K562 (cell line): ENCODE measurements around the gene SMIM22. TPM values are rescaled to one million over a fixed set of nuclear protein-coding genes. Genes with fewer than 3 reads are reported as not detected.

ENCODE experiments used
- ATAC-seq: fragments of 200-7000 bp; cut with Tn5 transposase; 3 replicates; pipeline ENCODE4 v1.9.1; 2020; ENCODE audit warnings: moderate library complexity
- BruUV-seq: library from RNA; stranded (reverse); fragments of 400-500 nt; replicated peaks from 2 replicates; lab custom pipeline; 2021; lab: Mats Ljungman, UMichigan
- CTCF ChIA-PET: fragments of 300-600 bp; formaldehyde crosslinking; extraction: SDS; loops from one replicate; lab custom pipeline; 2021; ENCODE audit warnings: low intra/inter-chr PET ratio; lab: Yijun Ruan, JAX
- POLR2A ChIA-PET: fragments of 300-600, 350-650 bp; sonication (Branson Sonifier 250); formaldehyde crosslinking; extraction: SDS; loops from one replicate; lab custom pipeline; 2021; ENCODE audit warnings: antibody characterized with exemption, inconsistent platforms; lab: Yijun Ruan, JAX
- DNase-seq, 4 experiments: peaks; one replicate each; pipeline versions ENCODE4 v3.0.0 to v3.0.0-alpha.2; 2011 to 2018; ENCODE audit warnings: low spot score in 3 of 4, mixed read lengths in 3 of 4; ENCODE audit errors: extremely low read depth in 1 of 4
- FAIRE-seq: peaks from 2 replicates; lab custom pipeline; 2011; peaks lifted over from hg19 to GRCh38; lab: Jason Lieb, UNC
- H2AFZ ChIP-seq: 2 replicates; pipeline ENCODE4 v1.6.0; 2011; ENCODE audit warnings: low read depth, low read length, control low read depth, inconsistent platforms
- H3K27ac ChIP-seq: fragments of 200-600 bp; 3 replicates; pipeline ENCODE4 v1.8.0; 2011; ENCODE audit warnings: low read depth, mild to moderate bottlenecking, control low read depth, inconsistent platforms, low read length, moderate library complexity, mixed read lengths; ENCODE audit errors: extremely low read depth
- H3K27me3 ChIP-seq, 2 experiments: fragments of 300-600 bp in 1 of 2; 2 replicates in 1 of 2; 3 replicates in 1 of 2; pipeline versions ENCODE4 v1.6.0 to v1.8.0; 2011; ENCODE audit warnings: inconsistent platforms in 2 of 2, low read length in 2 of 2, mild to moderate bottlenecking in 1 of 2, mixed read lengths in 1 of 2, moderate library complexity in 1 of 2; ENCODE audit not compliant: control insufficient read depth in 2 of 2, insufficient read depth in 2 of 2
- H3K36me3 ChIP-seq: fragments of 300-600 bp; 3 replicates; pipeline ENCODE4 v1.8.0; 2011; ENCODE audit warnings: mild to moderate bottlenecking, low read length, inconsistent platforms; ENCODE audit not compliant: control insufficient read depth, insufficient read depth
- H3K4me1 ChIP-seq, 2 experiments: fragments of 200-600 bp in 1 of 2; replicated peaks in 1 of 2; 2 replicates in 1 of 2; 3 replicates in 1 of 2; pipeline versions ENCODE4 v1.5.1 to v1.8.0; 2011; ENCODE audit warnings: inconsistent platforms in 2 of 2, low read length in 2 of 2, mild to moderate bottlenecking in 1 of 2, mixed read lengths in 1 of 2, moderate library complexity in 1 of 2; ENCODE audit not compliant: control insufficient read depth in 2 of 2, insufficient read depth in 2 of 2
- H3K4me2 ChIP-seq: 2 replicates; pipeline ENCODE4 v1.6.1; 2011; ENCODE audit warnings: low read length, control low read depth, inconsistent platforms, mixed read lengths; ENCODE audit not compliant: insufficient read depth
- H3K4me3 ChIP-seq: fragments of 200-600 bp; sonication (generic), shearing (Covaris generic); 2 replicates; pipeline ENCODE4 v1.5.1; 2016; ENCODE audit warnings: control low read depth, inconsistent platforms
- H3K79me2 ChIP-seq: fragments of 200-600 bp; 3 replicates; pipeline ENCODE4 v1.8.0; 2011; ENCODE audit warnings: low read length, inconsistent platforms; ENCODE audit not compliant: control insufficient read depth, insufficient read depth
- H3K9ac ChIP-seq, 2 experiments: 2 replicates each; pipeline versions ENCODE4 v1.6.0 to v1.6.1; 2011; ENCODE audit warnings: low read depth in 2 of 2, low read length in 2 of 2, control low read depth in 1 of 2, inconsistent platforms in 1 of 2, mild to moderate bottlenecking in 1 of 2, mixed read lengths in 1 of 2; ENCODE audit not compliant: insufficient read depth in 1 of 2
- H3K9me1 ChIP-seq: one replicate; pipeline ENCODE4 v1.6.0; 2011; ENCODE audit warnings: inconsistent platforms, mild to moderate bottlenecking, low read length, moderate library complexity; ENCODE audit not compliant: control insufficient read depth, insufficient read depth
- H3K9me3 ChIP-seq: replicated peaks from 2 replicates; pipeline ENCODE4 v1.5.1; 2011; ENCODE audit warnings: low read depth, low read length, inconsistent platforms; ENCODE audit not compliant: control insufficient read depth, insufficient read depth
- H4K20me1 ChIP-seq: replicated peaks from 2 replicates; pipeline ENCODE4 v1.6.1; 2011; ENCODE audit warnings: low read length, inconsistent platforms, mixed read lengths; ENCODE audit not compliant: control insufficient read depth, insufficient read depth
- HEY1 ChIP-seq: fragments of 250-450 bp; sonication (Bioruptor Pico); IDR thresholded peaks from 2 replicates; pipeline ENCODE4 v1.5.0; 2020; ENCODE audit warnings: mild to moderate bottlenecking, moderate library complexity, borderline replicate concordance
- HINFP ChIP-seq: fragments of 450-650 bp; conservative IDR thresholded peaks from 2 replicates; pipeline ENCODE4 v1.6.1; 2016; ENCODE audit warnings: missing genetic modification characterization, low read depth, mild to moderate bottlenecking, control low read depth, missing compliant biosample characterization
- HLTF ChIP-seq: fragments of 450-650 bp; IDR thresholded peaks from 2 replicates; pipeline ENCODE4 v1.6.1; 2016
- IRF9 ChIP-seq: fragments of 450-650 bp; IDR thresholded peaks from 2 replicates; pipeline ENCODE4 v1.6.1; 2016; ENCODE audit warnings: missing biosample characterization, missing genetic modification characterization
- SNAPC5 ChIP-seq: fragments of 250-450 bp; sonication (Bioruptor Pico); IDR thresholded peaks from 2 replicates; pipeline ENCODE4 v1.8.0; 2021; ENCODE audit warnings: moderate library complexity, mild to moderate bottlenecking, inconsistent platforms
- SRSF7 ChIP-seq: fragments of 200-400 bp; formaldehyde crosslinking; optimal IDR thresholded peaks from 2 replicates; pipeline ENCODE3; 2017; ENCODE audit warnings: mild to moderate bottlenecking, low read depth, low read length
- ZBTB5 ChIP-seq: fragments of 450-650 bp; IDR thresholded peaks from 2 replicates; pipeline ENCODE4 v1.6.1; 2017; ENCODE audit warnings: antibody characterized with exemption
- ZNF512 ChIP-seq: IDR thresholded peaks from 2 replicates; pipeline ENCODE4 v1.6.1; 2016; ENCODE audit warnings: missing genetic modification characterization, missing compliant biosample characterization
- ZNF583 ChIP-seq: fragments of 250-450 bp; sonication (Bioruptor Pico); IDR thresholded peaks from 2 replicates; pipeline ENCODE4 v1.4.0; 2020
- WGBS: fragments of 100-300 bp; shearing (Covaris generic); methylation state at CpG from one replicate; pipeline ENCODE4 v1.1.6; 2016; ENCODE audit warnings: low coverage, mixed read lengths; ENCODE audit not compliant: insufficient coverage; ENCODE audit errors: missing lambda C conversion rate; 5-methylcytosine and 5-hydroxymethylcytosine counted together
- in situ Hi-C: fragments of 300-500 bp; cut with MboI; formaldehyde crosslinking; loops from 4 replicates; pipeline ENCODE4 v1.15.0; 2018; ENCODE audit warnings: inconsistent platforms, mixed read lengths
- intact Hi-C: fragments of 100-400 bp; cut with micrococcal nuclease; formaldehyde crosslinking; loops from 2 replicates; pipeline ENCODE4 v1.14.2; 2022
- polyA plus RNA-seq, 8 experiments: library from polyadenylated mRNA; depleted of rRNA in 4 of 8; stranded (reverse) in 5 of 8; unstranded in 3 of 8; fragments of >200 nt; fragmentation: Nextera tagmentation in 2 of 8; fragmentation: Illumina TruSeq in 1 of 8; extraction: Ambion mirVana in 2 of 8; extraction: Trizol in 1 of 8; gene quantifications; 2 replicates each; pipeline versions ENCODE4 v1.2.1 to v1.2.3, GENCODE V29; 2011 to 2014; ENCODE audit warnings: inconsistent platforms in 1 of 8, missing spikeins in 1 of 8
- total RNA-seq, 7 experiments: library from RNA; depleted of rRNA in 6 of 7; stranded (reverse); fragments of >200 nt in 6 of 7; fragmentation: Illumina TruSeq in 2 of 7; extraction: Trizol in 2 of 7; gene quantifications; 2 replicates each; pipeline versions ENCODE4 v1.2.1 to v1.2.3, GENCODE V29; 2011 to 2021; ENCODE audit warnings: low replicate concordance in 1 of 7

The SMIM22 gene
- total and polyA plus RNA-seq, 9 of the 15 experiments (the other 6 are each of a cell fraction or from before 2014, with no cell fraction given) = not detected

GRCh38 chr16:4811242-4811641, 16.1 kb downstream of the SMIM22 start:
- H3K9me3 ChIP-seq = no peaks in the 10 kb centered on the region
- no peak overlapping the region for H3K27ac ChIP-seq
- H2AFZ ChIP-seq = no peak overlapping the region
- no peaks in the 10 kb centered on the region for H3K27me3 ChIP-seq
- in situ Hi-C loops (no loop called here), intact Hi-C loops (no loop called here)
- TF ChIP-seq SNAPC5 = no peak
- no peak for TF ChIP-seq IRF9 (tag)
- TF ChIP-seq HEY1 (CRISPR knock-in tag) = no peak
- TF ChIP-seq ZNF512 (tag) = no peak
- no peak for TF ChIP-seq ZNF583
- TF ChIP-seq HLTF = no peak
- no peak for TF ChIP-seq HINFP
- TF ChIP-seq SRSF7 = no peak
- no peak for TF ChIP-seq ZBTB5
- peak; percentile 42 for ATAC-seq
- POLR2A ChIA-PET = no interaction called here
- no peak overlapping the region for H3K4me2 ChIP-seq
- H3K9me1 ChIP-seq = no peaks in the 10 kb centered on the region
- H3K4me1 ChIP-seq = peaks cover 0 to 3% of the 10 kb centered on the region in 2 experiments; a peak in 2 of 5 replicates
- no peaks in the 10 kb centered on the region for H3K79me2 ChIP-seq
- CTCF ChIA-PET = no interaction called here
- FAIRE-seq = no peak
- WGBS = 88% methylated on average over 3 of the region's 3 CpGs
- peak overlapping the region in 1 of 2 experiments; percentile 7; a peak in 1 of 4 replicates for H3K9ac ChIP-seq
- H4K20me1 ChIP-seq = no peaks in the 10 kb centered on the region; the same call in 1 of the 2 replicates
- no peak overlapping the region for H3K4me3 ChIP-seq
- H3K36me3 ChIP-seq = peaks cover 84% of the 10 kb centered on the region
- BruUV-seq = no TSS peak
- DNase-seq = no peak
